ENCODE results near the gene DDI2. TPM values are rescaled to one million over a fixed set of nuclear protein-coding genes. Genes with fewer than 3 reads are reported as not detected.

Gene DDI2
- total and polyA plus RNA-seq, 4 donors, result 9.5 to 72.5 (median 42.0) TPM

GRCh38 chr1:15618077-15618654 lies 908 bp downstream of the DDI2 start:
- no peaks in the 10 kb centered on the region for H3K27me3 ChIP-seq (ENCODE audit: control insufficient read depth in 4 of 4, insufficient read depth in 4 of 4, low read length in 3 of 4)
- TF ChIP-seq REST (IDR thresholded peaks at IDR 0.05), result peak; percentile 7
- TF ChIP-seq HNF4A (conservative IDR thresholded peaks at IDR 0.05), result no peak
- no peak for TF ChIP-seq EGR1 (IDR thresholded peaks at IDR 0.05; ENCODE audit: low read depth in 2 of 2)
- TF ChIP-seq JUND (IDR thresholded peaks at IDR 0.05), result no peak
- no peak for TF ChIP-seq FOXA2 (IDR thresholded peaks at IDR 0.05)
- TF ChIP-seq CTCF (IDR thresholded peaks at IDR 0.05; ENCODE audit: low read depth, low read length, missing input control), result no peak
- TF ChIP-seq NR2F2 (IDR thresholded peaks at IDR 0.05), result peak; percentile 90
- TF ChIP-seq RXRA (IDR thresholded peaks at IDR 0.05), result peak in 1 of 2 donors; percentile 86
- TF ChIP-seq GABPA (IDR thresholded peaks at IDR 0.05 in 1 of 2, conservative IDR thresholded peaks at IDR 0.05 in 1 of 2), result no peak
- no peak for TF ChIP-seq YY1 (IDR thresholded peaks at IDR 0.05)
- TF ChIP-seq HNF4G (IDR thresholded peaks at IDR 0.05), result no peak
- H3K9ac ChIP-seq (ENCODE audit: low read depth in 1 of 2, low read length in 2 of 2), result peak overlapping the region; percentile 86 to 97
- H3K27ac ChIP-seq (ENCODE audit: low read depth in 1 of 2, low read length in 2 of 2), result peak overlapping the region; percentile 97 to 99
- DNase-seq (ENCODE audit: low spot score), result no peak
- H3K4me3 ChIP-seq (ENCODE audit: low read depth in 1 of 3, low read length in 3 of 3), result peak overlapping the region; percentile 85 to 88 (median 85)
- H3K36me3 ChIP-seq (ENCODE audit: control insufficient read depth in 4 of 4, insufficient read depth in 3 of 4, low read depth in 1 of 4, low read length in 3 of 4), result no peaks in the 10 kb centered on the region
- under 1% methylated on average over 8 of the region's 8 CpGs for WGBS
- H3K4me1 ChIP-seq (ENCODE audit: control insufficient read depth in 4 of 4, insufficient read depth in 4 of 4, low read length in 3 of 4), result peaks cover 8 to 57% (median 44%) of the 10 kb centered on the region in 4 donors
- H3K9me3 ChIP-seq (ENCODE audit: control insufficient read depth in 4 of 4, low read length in 3 of 4), result no peaks in the 10 kb centered on the region

- Histone ChIP-seq H3K9me3 (ENCODE audit: control insufficient read depth in 4 of 4, low read length in 3 of 4) (no peaks in the 10 kb centered on the region), H3K4me1 (ENCODE audit: control insufficient read depth in 4 of 4, insufficient read depth in 4 of 4, low read length in 3 of 4) (peaks cover 11 to 57% (median 44%) of the 10 kb centered on the region in 4 donors)
- 27% methylated on average over 26 of the region's 26 CpGs for WGBS
- TF ChIP-seq RXRA (IDR thresholded peaks at IDR 0.05), result peak; percentile 67 to 81
- TF ChIP-seq TAF1 (conservative IDR thresholded peaks at IDR 0.05), result peak; percentile 89
- TF ChIP-seq GABPA (IDR thresholded peaks at IDR 0.05 in 1 of 2, conservative IDR thresholded peaks at IDR 0.05 in 1 of 2), result no peak
- no peak for TF ChIP-seq ATF3 (IDR thresholded peaks at IDR 0.05)
- no peak for TF ChIP-seq FOXA1 (IDR thresholded peaks at IDR 0.05)
- peak; percentile 88 to 90 for TF ChIP-seq HNF4A (conservative IDR thresholded peaks at IDR 0.05)
- TF ChIP-seq NR2F2 (IDR thresholded peaks at IDR 0.05), result no peak
- TF ChIP-seq FOXA2 (IDR thresholded peaks at IDR 0.05), result peak; percentile 37
- TF ChIP-seq MAX (IDR thresholded peaks at IDR 0.05), result peak; percentile 59
- TF ChIP-seq EGR1 (IDR thresholded peaks at IDR 0.05; ENCODE audit: low read depth in 2 of 2), result peak in 1 of 2 donors; percentile 9
- peak; percentile 32 to 48 for TF ChIP-seq RAD21 (IDR thresholded peaks at IDR 0.05)
- peak; percentile 56 for TF ChIP-seq ZBTB33 (IDR thresholded peaks at IDR 0.05)
- peak in 1 of 2 donors; percentile 78 for TF ChIP-seq JUND (IDR thresholded peaks at IDR 0.05)
- peak; percentile 76 for TF ChIP-seq SP1 (IDR thresholded peaks at IDR 0.05)
- no peak for TF ChIP-seq REST (IDR thresholded peaks at IDR 0.05)
- peak; percentile 83 for TF ChIP-seq HNF4G (IDR thresholded peaks at IDR 0.05)
Observed at GRCh38 chr1:15618655-15619525, 1.6 kb downstream of the DDI2 start.

More at GRCh38 chr1:15618655-15619525, 1.6 kb downstream of the DDI2 start:
- peak overlapping the region; percentile 97 to 99 for H3K27ac ChIP-seq (ENCODE audit: low read depth in 1 of 2, low read length in 2 of 2)
- peak overlapping the region; percentile 86 to 97 for H3K9ac ChIP-seq (ENCODE audit: low read depth in 1 of 2, low read length in 2 of 2)
- peaks cover 0 to 2% (median 0%) of the 10 kb centered on the region in 4 donors for H3K36me3 ChIP-seq (ENCODE audit: control insufficient read depth in 4 of 4, insufficient read depth in 3 of 4, low read depth in 1 of 4, low read length in 3 of 4)
- no peaks in the 10 kb centered on the region for H3K27me3 ChIP-seq (ENCODE audit: control insufficient read depth in 4 of 4, insufficient read depth in 4 of 4, low read length in 3 of 4)
- H3K4me3 ChIP-seq (ENCODE audit: low read depth in 1 of 3, low read length in 3 of 3), result peak overlapping the region; percentile 85 to 88 (median 85)
- DNase-seq (ENCODE audit: low spot score), result no peak
